Hematopoietic multipotent progenitor cell treated with erythropoietin and hydrocortisone succinate and interleukin-3 and kit ligand, for 17 days (in vitro differentiated cells): ENCODE data around the gene NFIX.

ENCODE experiments used
- DNase-seq: peaks from one replicate; pipeline ENCODE4 v3.0.0-alpha.2; 2015; ENCODE audit warnings: low spot score

Gene NFIX

GRCh38 chr19:12987781-12988180 is 7.5 kb upstream of the NFIX start:
- no peak for DNase-seq

DNA sequence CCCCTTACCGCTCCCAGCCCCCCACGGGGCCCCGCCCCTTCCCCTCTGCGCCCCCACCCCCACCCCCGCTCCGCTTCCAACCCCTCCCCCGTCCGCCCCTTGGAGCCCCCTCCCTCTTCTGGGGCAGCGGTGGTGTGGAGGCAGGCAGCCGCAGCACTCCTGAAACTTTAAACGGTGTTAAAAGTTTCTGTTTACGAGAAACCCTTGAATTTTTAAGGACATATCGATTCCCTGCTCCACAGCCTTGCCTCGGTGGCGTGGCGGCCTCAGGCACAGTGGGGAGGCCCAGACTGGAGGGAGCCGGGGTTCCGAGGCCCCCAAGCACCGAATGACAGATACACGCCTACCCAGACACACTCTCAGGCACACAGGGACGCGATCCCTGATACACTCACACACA is 4.8 kb upstream of the NFIX start:
- no peak for DNase-seq

DNA sequence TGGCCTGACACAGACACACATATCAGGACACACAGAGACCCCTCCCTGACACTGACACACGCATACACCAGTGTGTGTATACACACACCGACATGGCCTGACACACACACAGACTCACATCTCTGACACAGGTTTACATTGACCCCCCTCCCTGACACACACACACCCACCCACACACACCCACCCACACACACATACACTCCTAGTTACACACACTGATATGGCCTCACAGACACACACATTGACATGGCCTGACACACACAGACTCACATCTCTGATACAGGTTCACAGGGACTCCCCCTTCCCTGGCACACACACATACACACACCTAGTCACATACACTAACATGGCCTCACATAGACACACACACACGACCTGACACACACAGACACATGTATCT is 4.4 kb upstream of the NFIX start:
- no peak for DNase-seq

GRCh38 chr19:12991296-12991695 is 4.0 kb upstream of the NFIX start:
- DNase-seq: no peak

DNA sequence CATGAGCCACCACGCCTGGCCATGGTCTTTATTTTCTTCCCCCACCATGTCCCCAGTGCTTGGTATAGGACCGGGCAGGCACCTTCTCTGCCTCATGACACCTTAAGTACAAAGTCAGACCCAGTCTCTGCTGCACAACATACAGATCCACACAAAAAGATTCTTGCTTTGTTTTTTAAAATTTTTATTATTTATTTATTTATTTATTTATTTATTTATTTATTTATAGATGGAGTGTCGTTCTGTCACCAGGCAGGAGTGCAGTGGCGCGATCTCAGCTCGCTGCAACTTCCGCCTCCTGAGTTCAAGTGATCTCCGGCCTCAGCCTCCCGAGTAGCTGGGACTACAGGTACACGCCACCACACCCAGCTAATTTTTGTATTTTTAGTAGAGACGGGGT is 2.5 kb upstream of the NFIX start:
- no peak for DNase-seq

DNA sequence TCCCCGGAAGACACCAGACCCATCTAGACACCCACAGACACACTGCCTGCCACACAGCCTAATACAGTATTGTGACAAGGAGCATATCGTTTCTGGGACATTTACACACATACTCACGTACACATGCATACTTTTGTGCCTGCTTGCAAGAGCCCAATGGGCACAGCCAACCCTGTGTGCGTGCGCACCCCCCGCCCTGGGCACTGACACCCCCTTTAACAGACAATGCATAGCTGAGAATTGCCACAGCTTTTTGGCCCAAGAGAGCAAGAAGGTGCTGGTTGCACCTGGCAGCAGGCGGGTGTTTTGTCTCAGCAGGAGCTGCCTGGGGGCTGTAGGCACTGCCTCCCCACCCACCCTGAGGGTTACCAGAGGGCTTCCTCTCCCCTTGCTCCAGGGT is 1.7 kb upstream of the NFIX start:
- no peak for DNase-seq

- no peak for DNase-seq
These were observed 526 bp downstream of the NFIX start for GRCh38 chr19:12995596-12996405.

- no peak for DNase-seq
These were observed 1.3 kb downstream of the NFIX start for GRCh38 chr19:12996406-12997094.

- DNase-seq: no peak
These were observed 2.1 kb downstream of the NFIX start for GRCh38 chr19:12997179-12997966.

DNA sequence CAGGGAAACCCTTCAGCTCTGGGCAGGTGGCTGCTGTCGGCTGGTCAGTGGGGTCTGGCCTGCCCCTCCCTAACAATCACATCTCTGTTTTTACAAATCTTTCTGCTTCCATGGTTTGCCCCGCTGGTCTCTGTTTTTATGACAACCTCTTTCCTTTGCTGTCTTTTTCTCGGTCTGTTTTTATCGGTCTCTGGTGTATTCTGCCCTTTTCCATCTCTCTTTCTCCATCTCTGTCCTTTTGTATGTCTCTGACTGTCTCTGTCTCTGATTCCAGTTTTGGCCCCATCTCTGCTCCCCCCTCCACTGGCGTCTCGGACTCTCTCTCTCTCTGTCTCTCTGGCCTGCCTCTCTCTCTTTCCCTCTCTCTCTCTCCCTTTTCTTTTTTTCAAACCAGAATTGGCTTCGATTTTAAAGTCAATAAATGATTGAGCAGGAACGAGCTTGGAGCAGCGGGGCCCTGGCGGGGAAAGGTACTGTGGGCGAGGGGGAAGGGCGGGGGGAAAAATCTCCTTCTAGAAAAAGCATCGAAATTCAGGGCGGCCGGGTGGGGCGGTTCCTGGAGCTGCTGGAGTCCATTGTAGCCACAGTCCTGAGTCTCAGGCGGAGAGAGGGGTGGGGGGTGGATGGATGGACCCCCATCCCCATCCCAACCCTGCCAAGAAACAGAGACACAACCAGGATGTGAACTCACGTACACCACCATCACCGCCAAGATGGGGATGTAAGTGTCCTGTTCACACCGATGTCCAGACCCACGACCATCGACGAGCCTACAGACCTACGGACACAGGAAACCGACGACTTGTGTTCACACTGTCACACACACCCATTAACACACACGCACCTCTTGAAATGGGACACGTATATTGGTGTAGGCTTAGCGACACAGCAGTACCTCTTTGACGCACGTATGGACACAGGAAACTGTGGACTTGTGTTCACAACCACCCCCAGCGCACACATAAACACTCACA is 3.0 kb downstream of the NFIX start:
- DNase-seq: no peak

DNA sequence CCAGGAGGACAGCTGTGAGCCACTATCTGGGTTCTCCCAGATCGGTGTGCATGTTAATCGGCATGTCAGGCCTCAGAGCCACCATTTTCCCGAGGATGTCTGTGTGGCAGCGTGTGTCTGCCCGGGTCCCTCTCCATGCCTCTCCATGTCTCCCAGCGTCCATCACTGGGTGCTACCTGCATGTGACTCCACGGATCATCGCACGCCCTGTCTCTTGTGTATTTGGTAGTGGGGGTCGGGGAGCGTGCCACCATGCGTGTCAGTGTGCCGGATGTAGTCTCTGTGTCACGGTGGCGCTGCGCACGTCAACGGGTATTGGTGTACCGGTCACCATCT is 5.9 kb downstream of the NFIX start:
- DNase-seq: no peak

DNA sequence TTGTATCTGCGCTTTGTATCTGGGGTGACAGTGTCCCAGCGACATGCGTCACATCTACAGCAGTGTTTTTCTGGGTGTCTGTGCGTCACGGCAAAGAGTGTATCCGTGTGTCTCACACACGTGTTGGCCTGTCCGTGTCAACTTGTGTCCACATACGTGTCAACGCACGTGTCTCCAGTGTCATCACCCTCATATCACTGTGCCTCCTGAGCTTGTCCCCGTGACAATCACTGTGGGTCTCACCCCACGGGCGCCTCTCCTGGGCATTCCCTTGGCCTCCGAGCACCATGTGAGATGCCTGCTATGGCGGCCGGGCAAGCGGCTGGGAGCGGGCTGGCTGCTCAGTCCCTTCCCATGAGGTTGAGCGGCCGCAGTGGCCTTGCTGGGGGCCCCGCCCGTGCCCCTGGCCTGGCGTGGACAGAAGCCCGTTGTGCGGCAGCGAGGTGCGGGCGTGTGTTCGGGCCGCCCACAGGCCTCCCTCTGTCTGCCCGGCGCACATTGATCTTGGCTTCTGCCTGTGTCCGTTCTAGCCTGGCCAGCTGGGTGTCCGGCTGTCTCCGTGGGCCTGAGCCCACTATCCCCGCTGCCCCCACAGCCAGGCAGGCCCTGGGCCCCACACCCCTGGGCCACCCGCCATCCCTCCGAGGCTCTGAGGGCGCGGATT is 6.4 kb downstream of the NFIX start:
- no peak for DNase-seq

DNA sequence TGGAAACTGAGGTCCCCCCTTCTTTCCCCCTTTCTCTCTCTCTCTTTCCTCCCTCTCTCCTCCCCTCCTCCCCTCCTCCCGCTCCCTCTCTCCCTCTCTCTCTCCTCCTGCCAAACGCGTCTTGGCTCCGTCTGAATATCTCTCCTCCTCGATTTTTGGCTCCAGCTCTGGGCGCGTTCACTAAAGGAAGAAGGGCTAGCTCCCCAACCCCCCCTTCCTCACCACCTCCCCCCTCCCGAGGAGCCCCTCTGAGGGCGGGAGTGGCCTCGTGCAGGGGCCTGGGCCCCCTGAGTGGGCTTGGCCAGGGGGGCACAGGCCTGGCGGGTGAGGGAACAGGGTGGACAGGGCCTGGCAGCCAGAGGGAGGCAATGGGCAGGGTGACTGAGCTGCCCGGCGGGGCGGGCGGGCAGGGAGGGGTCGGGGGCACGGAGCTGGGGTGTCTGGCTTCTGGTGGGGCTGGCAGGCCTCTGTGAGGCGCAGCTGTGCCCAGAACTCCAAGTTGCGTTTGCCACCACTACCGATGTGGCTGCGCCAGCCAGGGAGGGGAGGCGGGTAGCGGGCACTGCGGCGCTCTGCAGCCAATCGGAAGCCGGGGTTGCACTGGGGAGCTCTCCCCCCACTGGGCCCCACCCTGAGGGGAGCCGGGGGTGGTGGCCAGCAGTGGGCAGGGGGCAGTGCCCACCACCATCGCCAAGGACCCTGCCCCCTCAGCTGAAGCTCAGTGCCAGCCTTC is 7.1 kb downstream of the NFIX start:
- no peak for DNase-seq

DNA sequence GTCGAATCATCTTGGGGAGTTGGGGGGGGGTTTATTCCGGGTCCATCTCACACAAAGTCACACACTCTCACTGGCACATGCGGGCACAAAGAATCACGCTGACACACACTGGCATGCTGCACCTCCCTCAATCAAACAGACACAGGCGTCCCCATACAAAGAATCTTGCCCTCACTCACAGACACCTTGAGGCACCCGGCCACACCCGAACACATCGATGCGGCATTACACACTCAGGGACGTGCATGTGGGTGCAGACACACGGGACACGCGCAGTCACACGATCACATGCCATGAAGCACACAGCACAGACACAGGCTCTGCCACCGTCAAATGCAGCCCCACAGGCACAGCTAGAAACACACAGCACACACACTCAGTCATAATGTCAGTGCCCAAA is 7.8 kb downstream of the NFIX start:
- DNase-seq: no peak

GRCh38 chr19:13004273-13004672 is 9.0 kb downstream of the NFIX start:
- DNase-seq: no peak

GRCh38 chr19:13005253-13005652 is 10.0 kb downstream of the NFIX start:
- no peak for DNase-seq

- no peak for DNase-seq
These were observed 10.6 kb downstream of the NFIX start for GRCh38 chr19:13005861-13006370.

- no peak for DNase-seq
These were observed 11.4 kb downstream of the NFIX start for GRCh38 chr19:13006431-13007281.

GRCh38 chr19:13007292-13008045 is 12.2 kb downstream of the NFIX start:
- DNase-seq: no peak
